Trophoblast cell (in vitro differentiated cells and primary cell): ENCODE data around the gene ZFR2.
A peak's percentile ranks its signal among the peaks of the same experiment; 100 is the strongest.
"Not testable (repeated sequence)": the region's sequence is repeated elsewhere in the genome, so short reads cannot be mapped to it uniquely, and the experiment has no call there.

Source experiments
- DNase-seq, 2 donors: peaks; one replicate each; pipeline ENCODE4 v3.0.0-alpha.2; 2016
- H2AFZ ChIP-seq: 2 replicates; pipeline ENCODE4 v1.6.1; 2013; ENCODE audit warnings: low read length, moderate library complexity, mild to moderate bottlenecking; ENCODE audit not compliant: insufficient read depth, poor library complexity
- H2AK5ac ChIP-seq: 2 replicates; pipeline ENCODE4 v1.6.1; 2013; ENCODE audit warnings: mild to moderate bottlenecking, low read length
- H2BK120ac ChIP-seq: 2 replicates; pipeline ENCODE4 v1.6.1; 2013; ENCODE audit warnings: low read length, mild to moderate bottlenecking, moderate library complexity; ENCODE audit not compliant: insufficient read depth, poor library complexity
- H2BK12ac ChIP-seq: 2 replicates; pipeline ENCODE4 v1.6.1; 2013; ENCODE audit warnings: mild to moderate bottlenecking, low read length, moderate library complexity
- H2BK5ac ChIP-seq: 2 replicates; pipeline ENCODE4 v1.6.1; 2013; ENCODE audit warnings: low read length, low read depth, moderate library complexity, mild to moderate bottlenecking; ENCODE audit not compliant: poor library complexity
- H3K14ac ChIP-seq: 2 replicates; pipeline ENCODE4 v1.6.1; 2013; ENCODE audit warnings: mild to moderate bottlenecking, low read length
- H3K18ac ChIP-seq: 2 replicates; pipeline ENCODE4 v1.6.1; 2013; ENCODE audit warnings: mild to moderate bottlenecking, low read length
- H3K23ac ChIP-seq: 2 replicates; pipeline ENCODE4 v1.6.1; 2013; ENCODE audit warnings: low read length
- H3K27ac ChIP-seq: 2 replicates; pipeline ENCODE4 v1.5.1; 2013; ENCODE audit warnings: low read depth, mild to moderate bottlenecking, inconsistent platforms, low read length, moderate library complexity
- H3K27me3 ChIP-seq: 2 replicates; pipeline ENCODE4 v1.6.1; 2013; ENCODE audit warnings: inconsistent platforms, mild to moderate bottlenecking, low read length, moderate library complexity; ENCODE audit not compliant: insufficient read depth
- H3K36me3 ChIP-seq, 2 experiments: 1 replicate in 1 of 2; 2 replicates in 1 of 2; pipeline ENCODE4 v1.6.1; 2013; ENCODE audit warnings: low read length in 2 of 2, mild to moderate bottlenecking in 2 of 2, moderate library complexity in 1 of 2; ENCODE audit not compliant: insufficient read depth in 2 of 2, control insufficient read depth in 1 of 2
- H3K4ac ChIP-seq: 2 replicates; pipeline ENCODE4 v1.6.1; 2013; ENCODE audit warnings: low read depth, mild to moderate bottlenecking, low read length, moderate library complexity
- H3K4me1 ChIP-seq, 2 experiments: 1 replicate in 1 of 2; 2 replicates in 1 of 2; pipeline ENCODE4 v1.6.1; 2013; ENCODE audit warnings: low read length in 2 of 2, mild to moderate bottlenecking in 2 of 2, moderate library complexity in 1 of 2; ENCODE audit not compliant: insufficient read depth in 2 of 2, control insufficient read depth in 1 of 2
- H3K4me2 ChIP-seq: 2 replicates; pipeline ENCODE4 v1.6.1; 2013; ENCODE audit warnings: inconsistent platforms, mild to moderate bottlenecking, low read length, moderate library complexity
- H3K4me3 ChIP-seq: 2 replicates; pipeline ENCODE4 v1.5.1; 2013; ENCODE audit warnings: mild to moderate bottlenecking, low read depth, low read length, inconsistent platforms
- H3K79me1 ChIP-seq: one replicate; pipeline ENCODE4 v1.6.1; 2013; ENCODE audit warnings: low read length
- H3K79me2 ChIP-seq: 2 replicates; pipeline ENCODE4 v1.6.1; 2013; ENCODE audit warnings: low read length, mild to moderate bottlenecking; ENCODE audit not compliant: control insufficient read depth, insufficient read depth, poor library complexity
- H3K9ac ChIP-seq: 2 replicates; pipeline ENCODE4 v1.6.1; 2013; ENCODE audit warnings: mild to moderate bottlenecking, low read length
- H3K9me3 ChIP-seq: 2 replicates; pipeline ENCODE4 v1.6.1; 2013; ENCODE audit warnings: low read depth, mild to moderate bottlenecking, control low read depth, inconsistent platforms, low read length; ENCODE audit not compliant: insufficient read depth
- H4K12ac ChIP-seq: 2 replicates; pipeline ENCODE4 v1.6.1; 2013; ENCODE audit warnings: low read depth, mild to moderate bottlenecking, low read length, moderate library complexity
- H4K8ac ChIP-seq: 2 replicates; pipeline ENCODE4 v1.6.1; 2013; ENCODE audit warnings: low read depth, mild to moderate bottlenecking, low read length, moderate library complexity
- H4K91ac ChIP-seq: one replicate; pipeline ENCODE4 v1.6.1; 2013; ENCODE audit warnings: low read depth, mild to moderate bottlenecking, low read length, moderate library complexity
- WGBS: extraction: QIAGEN DNeasy Blood & Tissue Kit; methylation state at CpG from one replicate; pipeline ENCODE4 v1.1.7; 2013; ENCODE audit warnings: missing lambda C conversion rate; ENCODE audit not compliant: insufficient read length, insufficient coverage; ENCODE audit errors: extremely low coverage; 5-methylcytosine and 5-hydroxymethylcytosine counted together

The ZFR2 gene

GRCh38 chr19:3881272-3882040, 12.6 kb upstream of the ZFR2 start:
- no peak for DNase-seq
- Histone ChIP-seq H3K14ac (no peak overlapping the region), H2BK5ac (no peak overlapping the region)

GRCh38 chr19:3880471-3881271, 11.8 kb upstream of the ZFR2 start, which contains the start of gene ATCAY:
ATCAY (plus strand) TSS chr19:3880685; CDS start chr19:3885768, 5,083 bp downstream.
- H3K14ac ChIP-seq: no peak within 1 kb of the TSS
- WGBS: no CpG with 5 or more reads among the region's 49 CpGs
- H3K9me3 ChIP-seq: peaks cover 6% of the 10 kb centered on the region
- no peak within 1 kb of the TSS for H3K4me2 ChIP-seq
- H3K27ac ChIP-seq: no peak within 1 kb of the TSS
- H4K12ac ChIP-seq: no peak within 1 kb of the TSS
- no peak within 1 kb of the TSS for H2BK5ac ChIP-seq
- no peaks in the 10 kb centered on the region for H3K79me2 ChIP-seq
- H4K8ac ChIP-seq: no peak within 1 kb of the TSS
- H3K4ac ChIP-seq: no peak within 1 kb of the TSS
- no peak within 1 kb of the TSS for H3K23ac ChIP-seq
- no peaks in the 10 kb centered on the region for H3K79me1 ChIP-seq
- no peak within 1 kb of the TSS for H2BK120ac ChIP-seq
- H3K4me3 ChIP-seq: peak within 1 kb of the TSS; percentile 18
- no peak within 1 kb of the TSS for H3K18ac ChIP-seq
- no peak for DNase-seq
- no peak within 1 kb of the TSS for H2AK5ac ChIP-seq
- no peak within 1 kb of the TSS for H2BK12ac ChIP-seq
- H3K4me1 ChIP-seq: no peaks in the 10 kb centered on the region
- H3K9ac ChIP-seq: no peak within 1 kb of the TSS
- H2AFZ ChIP-seq: no peak within 1 kb of the TSS
- H4K91ac ChIP-seq: no peak within 1 kb of the TSS
- peaks cover 21% of the 10 kb centered on the region for H3K27me3 ChIP-seq
- no peaks in the 10 kb centered on the region for H3K36me3 ChIP-seq

More at GRCh38 chr19:3881272-3882040, 12.6 kb upstream of the ZFR2 start:
- no peak overlapping the region for H3K4me3 ChIP-seq
- no peak overlapping the region for H4K12ac ChIP-seq
- no peak overlapping the region for H3K27ac ChIP-seq
- no peaks in the 10 kb centered on the region for H3K4me1 ChIP-seq
- WGBS: no CpG with 5 or more reads among the region's 31 CpGs
- H3K23ac ChIP-seq: no peak overlapping the region
- no peak overlapping the region for H4K8ac ChIP-seq
- no peak overlapping the region for H2BK12ac ChIP-seq
- H3K36me3 ChIP-seq: no peaks in the 10 kb centered on the region
- no peak overlapping the region for H4K91ac ChIP-seq
- no peak overlapping the region for H2AFZ ChIP-seq
- H3K9me3 ChIP-seq: peaks cover 6% of the 10 kb centered on the region
- no peak overlapping the region for H2AK5ac ChIP-seq
- H3K79me1 ChIP-seq: no peaks in the 10 kb centered on the region
- H3K79me2 ChIP-seq: no peaks in the 10 kb centered on the region
- no peak overlapping the region for H2BK120ac ChIP-seq
- H3K4me2 ChIP-seq: no peak overlapping the region
- no peak overlapping the region for H3K4ac ChIP-seq
- H3K18ac ChIP-seq: no peak overlapping the region
- peaks cover 21% of the 10 kb centered on the region for H3K27me3 ChIP-seq
- no peak overlapping the region for H3K9ac ChIP-seq

- H2BK5ac ChIP-seq: no peak overlapping the region
- peaks cover 21% of the 10 kb centered on the region for H3K27me3 ChIP-seq
- DNase-seq: no peak
- no peak overlapping the region for H3K23ac ChIP-seq
- no peak overlapping the region for H4K12ac ChIP-seq
- no peaks in the 10 kb centered on the region for H3K36me3 ChIP-seq
- H3K79me2 ChIP-seq: no peaks in the 10 kb centered on the region
- H4K8ac ChIP-seq: no peak overlapping the region
- H3K79me1 ChIP-seq: no peaks in the 10 kb centered on the region
- no peak overlapping the region for H3K14ac ChIP-seq
- H3K9me3 ChIP-seq: peaks cover 6% of the 10 kb centered on the region
- H3K4ac ChIP-seq: no peak overlapping the region
- H3K4me2 ChIP-seq: no peak overlapping the region
- H3K4me1 ChIP-seq: no peaks in the 10 kb centered on the region
- no peak overlapping the region for H3K9ac ChIP-seq
- H3K18ac ChIP-seq: no peak overlapping the region
- H3K4me3 ChIP-seq: peak overlapping the region; percentile 18
- no peak overlapping the region for H4K91ac ChIP-seq
- no CpG with 5 or more reads among the region's 12 CpGs for WGBS
- H2BK120ac ChIP-seq: no peak overlapping the region
- H3K27ac ChIP-seq: no peak overlapping the region
- H2AFZ ChIP-seq: no peak overlapping the region
- no peak overlapping the region for H2AK5ac ChIP-seq
- H2BK12ac ChIP-seq: no peak overlapping the region
These were observed 10.8 kb upstream of the ZFR2 start for GRCh38 chr19:3879656-3880055.

GRCh38 chr19:3874695-3875094, 5.9 kb upstream of the ZFR2 start:
- H3K79me1 ChIP-seq: not testable (repeated sequence)

More at GRCh38 chr19:3874695-3875094, 5.9 kb upstream of the ZFR2 start:
- H3K79me2 ChIP-seq, H4K8ac ChIP-seq, H4K12ac ChIP-seq, H2BK120ac ChIP-seq, DNase-seq, H3K14ac ChIP-seq, H3K36me3 ChIP-seq, H3K18ac ChIP-seq, H3K23ac ChIP-seq, H2BK5ac ChIP-seq, H3K4me3 ChIP-seq, H3K9ac ChIP-seq, H3K27me3 ChIP-seq, H2AK5ac ChIP-seq, H3K27ac ChIP-seq, H2BK12ac ChIP-seq, H2AFZ ChIP-seq, H3K9me3 ChIP-seq, H3K4me2 ChIP-seq, H3K4ac ChIP-seq, H3K4me1 ChIP-seq, H4K91ac ChIP-seq: not testable (repeated sequence)
- no CpG with 5 or more reads among the region's 13 CpGs for WGBS
